H9 (cell line): ENCODE data around the gene RFFL. TPM values are rescaled to one million over a fixed set of nuclear protein-coding genes. Genes with fewer than 3 reads are reported as not detected.

Source experiments
- DNase-seq: peaks from one replicate; pipeline ENCODE4 v3.0.0-alpha.2; 2017
- H2AFZ ChIP-seq: one replicate; pipeline ENCODE4 v1.6.1; 2013; ENCODE audit warnings: mild to moderate bottlenecking, low read length, control low read depth, moderate library complexity
- H2AK5ac ChIP-seq: 2 replicates; pipeline ENCODE4 v1.6.1; 2013; ENCODE audit warnings: low read length, control low read depth, mixed read lengths; ENCODE audit not compliant: insufficient read length
- H2BK120ac ChIP-seq: one replicate; pipeline ENCODE4 v1.6.1; 2013; ENCODE audit warnings: low read depth, mild to moderate bottlenecking, low read length, control low read depth, inconsistent platforms; ENCODE audit not compliant: poor library complexity, severe bottlenecking
- H2BK12ac ChIP-seq: 2 replicates; pipeline ENCODE4 v1.6.1; 2013; ENCODE audit warnings: low read length, control low read depth, mixed read lengths, low read depth; ENCODE audit not compliant: insufficient read length
- H2BK15ac ChIP-seq: 2 replicates; pipeline ENCODE4 v1.6.1; 2013; ENCODE audit warnings: low read depth, low read length, control low read depth
- H2BK20ac ChIP-seq: one replicate; pipeline ENCODE4 v1.6.1; 2013; ENCODE audit warnings: low read depth, mild to moderate bottlenecking, low read length, control low read depth, inconsistent platforms; ENCODE audit not compliant: poor library complexity, severe bottlenecking
- H2BK5ac ChIP-seq: 2 replicates; pipeline ENCODE4 v1.6.1; 2013; ENCODE audit warnings: low read length, control low read depth, mixed read lengths; ENCODE audit not compliant: insufficient read length
- H3K14ac ChIP-seq: 2 replicates; pipeline ENCODE4 v1.6.1; 2013; ENCODE audit warnings: low read length, control low read depth; ENCODE audit not compliant: insufficient read depth
- H3K18ac ChIP-seq: 2 replicates; pipeline ENCODE4 v1.6.1; 2013; ENCODE audit warnings: low read depth, mild to moderate bottlenecking, mixed read lengths, low read length, control low read depth; ENCODE audit not compliant: insufficient read length
- H3K23ac ChIP-seq: 2 replicates; pipeline ENCODE4 v1.6.1; 2013; ENCODE audit warnings: low read length, control low read depth, mixed read lengths, low read depth; ENCODE audit not compliant: insufficient read length
- H3K23me2 ChIP-seq: 2 replicates; pipeline ENCODE4 v1.6.1; 2013; ENCODE audit warnings: low read depth, mild to moderate bottlenecking, mixed read lengths, low read length, control low read depth; ENCODE audit not compliant: insufficient read length, poor library complexity, severe bottlenecking
- H3K27ac ChIP-seq: 2 replicates; pipeline ENCODE4 v1.5.1; 2013; ENCODE audit warnings: low read length, control low read depth, mixed read lengths, low read depth; ENCODE audit not compliant: insufficient read length
- H3K27me3 ChIP-seq: 2 replicates; pipeline ENCODE4 v1.6.1; 2013; ENCODE audit warnings: low read length, control low read depth, inconsistent platforms; ENCODE audit not compliant: insufficient read depth
- H3K4ac ChIP-seq: 2 replicates; pipeline ENCODE4 v1.6.1; 2013; ENCODE audit warnings: low read depth, mild to moderate bottlenecking, control low read depth, inconsistent platforms, low read length, moderate library complexity
- H3K4me1 ChIP-seq: 2 replicates; pipeline ENCODE4 v1.6.1; 2013; ENCODE audit warnings: low read length, control low read depth, inconsistent platforms; ENCODE audit not compliant: insufficient read depth
- H3K4me2 ChIP-seq: 2 replicates; pipeline ENCODE4 v1.6.1; 2013; ENCODE audit warnings: low read length, control low read depth, mixed read lengths; ENCODE audit not compliant: insufficient read length, insufficient read depth
- H3K56ac ChIP-seq: 2 replicates; pipeline ENCODE4 v1.6.1; 2013; ENCODE audit warnings: low read depth, mild to moderate bottlenecking, mixed read lengths, low read length, control low read depth; ENCODE audit not compliant: insufficient read length
- H3K79me1 ChIP-seq: 2 replicates; pipeline ENCODE4 v1.6.1; 2013; ENCODE audit warnings: low read depth, mild to moderate bottlenecking, moderate library complexity, low read length, control low read depth, inconsistent platforms; ENCODE audit not compliant: insufficient read depth, poor library complexity, severe bottlenecking
- H3K79me2 ChIP-seq: 2 replicates; pipeline ENCODE4 v1.6.1; 2013; ENCODE audit warnings: low read length, control low read depth, inconsistent platforms; ENCODE audit not compliant: insufficient read depth
- H3K9ac ChIP-seq: 2 replicates; pipeline ENCODE4 v1.6.1; 2013; ENCODE audit warnings: low read length, control low read depth, mixed read lengths; ENCODE audit not compliant: insufficient read length; ENCODE audit errors: extremely low read depth
- H3K9me3 ChIP-seq: one replicate; pipeline ENCODE4 v1.6.1; 2013; ENCODE audit warnings: low read depth, low read length, inconsistent platforms; ENCODE audit not compliant: control insufficient read depth
- H3T11ph ChIP-seq: one replicate; pipeline ENCODE4 v1.6.1; 2013; ENCODE audit warnings: mild to moderate bottlenecking, low read length, control low read depth, inconsistent platforms
- H4K20me1 ChIP-seq: one replicate; pipeline ENCODE4 v1.6.1; 2013; ENCODE audit not compliant: control insufficient read depth, insufficient read length, insufficient read depth
- H4K5ac ChIP-seq: 2 replicates; pipeline ENCODE4 v1.6.1; 2013; ENCODE audit warnings: low read depth, mild to moderate bottlenecking, mixed read lengths, low read length, control low read depth; ENCODE audit not compliant: insufficient read length
- H4K8ac ChIP-seq: replicated peaks from 2 replicates; pipeline ENCODE4 v1.6.1; 2013; ENCODE audit warnings: low read length, control low read depth, mixed read lengths, low read depth; ENCODE audit not compliant: insufficient read length
- H4K91ac ChIP-seq: 2 replicates; pipeline ENCODE4 v1.6.1; 2013; ENCODE audit warnings: low read depth, mild to moderate bottlenecking, moderate library complexity, mixed read lengths, low read length, control low read depth; ENCODE audit not compliant: insufficient read length
- H3K27ac Mint-ChIP-seq, 3 experiments: 2 replicates in 2 of 3; 3 replicates in 1 of 3; pipeline ENCODE4 v1.8.0; 2020 to 2021; ENCODE audit warnings: mixed read lengths in 3 of 3, mild to moderate bottlenecking in 1 of 3, moderate library complexity in 1 of 3
- H3K27me3 Mint-ChIP-seq: 2 replicates; pipeline ENCODE4 v1.8.0; 2021; ENCODE audit warnings: low read depth, mild to moderate bottlenecking, moderate library complexity, mixed read lengths
- H3K36me3 Mint-ChIP-seq, 3 experiments: 2 replicates in 2 of 3; 3 replicates in 1 of 3; pipeline ENCODE4 v1.8.0; 2020 to 2021; ENCODE audit warnings: low read depth in 3 of 3, mixed read lengths in 3 of 3; ENCODE audit not compliant: insufficient read depth in 1 of 3
- H3K4me1 Mint-ChIP-seq, 2 experiments: 2 replicates each; pipeline ENCODE4 v1.8.0; 2020; ENCODE audit warnings: mixed read lengths in 2 of 2
- H3K4me3 Mint-ChIP-seq, 2 experiments: 2 replicates in 1 of 2; 3 replicates in 1 of 2; pipeline ENCODE4 v1.8.0; 2020 to 2021; ENCODE audit warnings: mild to moderate bottlenecking in 2 of 2, mixed read lengths in 2 of 2, moderate library complexity in 1 of 2
- H3K9me3 Mint-ChIP-seq, 2 experiments: 2 replicates in 1 of 2; 3 replicates in 1 of 2; pipeline ENCODE4 v1.8.0; 2020; ENCODE audit warnings: mild to moderate bottlenecking in 2 of 2, mixed read lengths in 2 of 2, moderate library complexity in 1 of 2
- WGBS: extraction: QIAGEN DNeasy Blood & Tissue Kit; methylation state at CpG from one replicate; pipeline ENCODE4 v1.1.7; 2013; ENCODE audit warnings: missing lambda C conversion rate, low lambda C conversion rate, mixed read lengths; ENCODE audit not compliant: insufficient read length; ENCODE audit errors: extremely low coverage; 5-methylcytosine and 5-hydroxymethylcytosine counted together
- total RNA-seq: library from RNA; stranded (reverse); gene quantifications from 2 replicates; pipeline ENCODE4 v1.2.1, GENCODE V29; 2021
- TF ChIP-seq, protein P1 (sequence below): fragments of 200-600 bp; sonication (generic); conservative IDR thresholded peaks from 3 replicates; pipeline ENCODE4 v1.8.0; 2021; ENCODE audit warnings: antibody characterized with exemption, mild to moderate bottlenecking

The RFFL gene
- total RNA-seq, 1 experiment from 2014 or later = 21.1 TPM

DNA sequence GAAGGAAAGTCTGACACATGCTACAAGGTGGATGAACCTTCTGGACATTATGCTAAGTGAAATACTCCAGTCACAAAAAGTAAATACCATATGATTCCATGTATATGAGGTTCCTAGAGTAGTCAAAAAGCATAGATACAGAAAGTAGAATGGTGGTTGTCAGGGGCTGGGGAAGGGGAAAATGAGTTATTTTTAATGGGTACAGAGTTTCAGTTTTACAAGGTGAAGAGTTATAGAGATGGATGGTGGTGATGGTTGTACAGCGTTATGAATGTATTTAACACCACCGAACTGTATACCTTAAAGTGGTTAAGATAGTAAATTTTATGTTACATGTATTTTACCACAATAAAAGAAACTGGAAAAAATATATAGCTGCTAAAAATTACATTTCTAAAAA, 38.2 kb upstream of the RFFL start:
- Histone ChIP-seq H3K9me3 (no peaks in the 10 kb centered on the region), H3K9ac (no peak overlapping the region), H3K79me2 (no peaks in the 10 kb centered on the region), H4K5ac (no peak overlapping the region), H2BK120ac (no peak overlapping the region), H4K20me1 (no peaks in the 10 kb centered on the region), H4K8ac (no peak overlapping the region), H3K14ac (no peak overlapping the region), H3K4me2 (no peak overlapping the region), H3K4me1 (no peaks in the 10 kb centered on the region), H4K91ac (no peak overlapping the region), H3K18ac (no peak overlapping the region), H3K4ac (no peak overlapping the region), H2AFZ (no peak overlapping the region), H3K27me3 (no peaks in the 10 kb centered on the region), H2BK5ac (no peak overlapping the region), H3T11ph (no peak overlapping the region), H3K79me1 (no peaks in the 10 kb centered on the region), H3K27ac (no peak overlapping the region), H3K23me2 (no peaks in the 10 kb centered on the region), H3K56ac (no peak overlapping the region), H2AK5ac (no peak overlapping the region), H2BK12ac (no peak overlapping the region), H3K23ac (no peak overlapping the region), H2BK15ac (no peak overlapping the region), H2BK20ac (no peak overlapping the region)
- no peaks in the 10 kb centered on the region for H3K27me3 Mint-ChIP-seq
- no peak for DNase-seq
- TF ChIP-seq, protein P1, sequence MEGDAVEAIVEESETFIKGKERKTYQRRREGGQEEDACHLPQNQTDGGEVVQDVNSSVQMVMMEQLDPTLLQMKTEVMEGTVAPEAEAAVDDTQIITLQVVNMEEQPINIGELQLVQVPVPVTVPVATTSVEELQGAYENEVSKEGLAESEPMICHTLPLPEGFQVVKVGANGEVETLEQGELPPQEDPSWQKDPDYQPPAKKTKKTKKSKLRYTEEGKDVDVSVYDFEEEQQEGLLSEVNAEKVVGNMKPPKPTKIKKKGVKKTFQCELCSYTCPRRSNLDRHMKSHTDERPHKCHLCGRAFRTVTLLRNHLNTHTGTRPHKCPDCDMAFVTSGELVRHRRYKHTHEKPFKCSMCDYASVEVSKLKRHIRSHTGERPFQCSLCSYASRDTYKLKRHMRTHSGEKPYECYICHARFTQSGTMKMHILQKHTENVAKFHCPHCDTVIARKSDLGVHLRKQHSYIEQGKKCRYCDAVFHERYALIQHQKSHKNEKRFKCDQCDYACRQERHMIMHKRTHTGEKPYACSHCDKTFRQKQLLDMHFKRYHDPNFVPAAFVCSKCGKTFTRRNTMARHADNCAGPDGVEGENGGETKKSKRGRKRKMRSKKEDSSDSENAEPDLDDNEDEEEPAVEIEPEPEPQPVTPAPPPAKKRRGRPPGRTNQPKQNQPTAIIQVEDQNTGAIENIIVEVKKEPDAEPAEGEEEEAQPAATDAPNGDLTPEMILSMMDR = no peak
- H3K4me1 Mint-ChIP-seq = no peaks in the 10 kb centered on the region
- no peak overlapping the region for H3K27ac Mint-ChIP-seq
- no CpG with 5 or more reads among the region's 2 CpGs for WGBS
- peaks cover 2 to 51% (median 47%) of the 10 kb centered on the region in 3 experiments; a peak in 6 of 7 replicates for H3K36me3 Mint-ChIP-seq
- H3K9me3 Mint-ChIP-seq = no peaks in the 10 kb centered on the region
- no peak overlapping the region for H3K4me3 Mint-ChIP-seq
